ENCODE measurements around the gene SLC6A13.
"Not testable (repeated sequence)": the region's sequence is repeated elsewhere in the genome, so short reads cannot be mapped to it uniquely, and the experiment has no call there.

The SLC6A13 gene

GRCh38 chr12:195951-196350 lies 66.7 kb downstream of the SLC6A13 start:
- DNase-seq: no peak

GRCh38 chr12:195156-195555 lies 67.5 kb downstream of the SLC6A13 start:
- DNase-seq: no peak

DNA sequence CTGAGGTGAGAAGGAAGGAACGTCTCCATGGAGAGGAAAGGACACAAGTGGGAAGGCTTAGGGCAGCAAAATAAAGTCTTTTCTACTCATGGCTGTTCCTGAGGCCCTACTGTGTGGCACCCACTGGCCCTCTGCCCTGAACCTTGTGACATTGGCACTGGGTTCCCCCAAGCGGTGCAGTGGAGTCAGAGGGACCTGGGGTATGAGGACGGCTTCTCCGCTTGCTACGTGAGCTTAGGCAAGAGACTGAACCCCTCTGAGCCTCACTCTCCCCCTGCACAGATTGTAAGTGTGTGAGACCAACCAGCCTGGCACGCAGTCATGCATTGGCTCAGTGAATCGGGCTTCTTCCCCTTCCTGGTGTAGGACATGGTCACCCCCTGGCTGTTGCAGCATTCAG lies 68.4 kb downstream of the SLC6A13 start:
- no peak for DNase-seq

GRCh38 chr12:193261-193660 lies 69.4 kb downstream of the SLC6A13 start:
- DNase-seq: no peak

- DNase-seq: no peak
These were observed 71.1 kb downstream of the SLC6A13 start for GRCh38 chr12:191541-191940.

DNA sequence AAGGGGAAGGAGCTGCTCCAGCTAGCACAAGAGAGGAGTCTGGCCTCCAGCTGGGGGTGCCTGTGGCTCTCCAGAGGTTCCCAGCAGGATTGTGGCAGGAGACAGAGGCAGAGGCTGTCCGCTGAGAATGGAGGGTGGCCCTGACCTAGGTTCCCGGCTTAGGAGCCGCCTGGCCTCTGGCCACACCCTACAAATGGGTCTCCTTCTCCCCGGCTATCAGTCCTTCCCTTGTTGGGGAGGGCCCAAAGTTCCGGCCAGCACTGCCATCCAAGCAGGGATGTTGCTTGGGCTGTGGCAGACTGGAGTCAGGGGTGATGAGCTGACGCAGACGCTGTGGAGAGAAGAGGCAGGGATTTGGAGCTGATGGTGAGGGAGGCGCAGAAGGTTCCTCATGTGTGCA lies 71.8 kb downstream of the SLC6A13 start:
- no peak for DNase-seq

GRCh38 chr12:189622-189962 lies 73.0 kb downstream of the SLC6A13 start:
- DNase-seq: no peak

GRCh38 chr12:188910-189621 lies 73.6 kb downstream of the SLC6A13 start:
- DNase-seq: peak in 1 of 5 experiments; percentile 59

- not testable (repeated sequence) for DNase-seq
These were observed 74.4 kb downstream of the SLC6A13 start for GRCh38 chr12:187986-188909.

- DNase-seq: no peak
These were observed 76.5 kb downstream of the SLC6A13 start for GRCh38 chr12:186006-186625.

DNA sequence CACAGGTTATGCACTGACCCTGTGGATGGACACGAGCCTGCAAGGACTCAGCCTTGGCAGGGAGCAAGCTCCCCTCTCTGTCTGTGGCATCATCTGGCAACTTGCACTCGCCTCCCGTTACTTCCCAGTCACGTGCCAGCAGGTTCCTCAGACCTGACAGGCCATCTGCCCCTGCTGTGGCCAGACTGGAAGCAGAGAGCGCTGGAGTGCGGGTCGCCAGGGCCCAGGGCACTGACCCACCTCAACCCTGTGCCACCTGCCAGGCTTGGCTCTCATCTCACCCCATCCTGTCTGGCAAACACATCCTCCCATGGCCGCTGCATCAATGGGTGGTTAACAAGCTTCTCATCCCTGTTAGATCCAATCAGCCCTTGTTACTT lies 77.1 kb downstream of the SLC6A13 start:
- DNase-seq: no peak

DNA sequence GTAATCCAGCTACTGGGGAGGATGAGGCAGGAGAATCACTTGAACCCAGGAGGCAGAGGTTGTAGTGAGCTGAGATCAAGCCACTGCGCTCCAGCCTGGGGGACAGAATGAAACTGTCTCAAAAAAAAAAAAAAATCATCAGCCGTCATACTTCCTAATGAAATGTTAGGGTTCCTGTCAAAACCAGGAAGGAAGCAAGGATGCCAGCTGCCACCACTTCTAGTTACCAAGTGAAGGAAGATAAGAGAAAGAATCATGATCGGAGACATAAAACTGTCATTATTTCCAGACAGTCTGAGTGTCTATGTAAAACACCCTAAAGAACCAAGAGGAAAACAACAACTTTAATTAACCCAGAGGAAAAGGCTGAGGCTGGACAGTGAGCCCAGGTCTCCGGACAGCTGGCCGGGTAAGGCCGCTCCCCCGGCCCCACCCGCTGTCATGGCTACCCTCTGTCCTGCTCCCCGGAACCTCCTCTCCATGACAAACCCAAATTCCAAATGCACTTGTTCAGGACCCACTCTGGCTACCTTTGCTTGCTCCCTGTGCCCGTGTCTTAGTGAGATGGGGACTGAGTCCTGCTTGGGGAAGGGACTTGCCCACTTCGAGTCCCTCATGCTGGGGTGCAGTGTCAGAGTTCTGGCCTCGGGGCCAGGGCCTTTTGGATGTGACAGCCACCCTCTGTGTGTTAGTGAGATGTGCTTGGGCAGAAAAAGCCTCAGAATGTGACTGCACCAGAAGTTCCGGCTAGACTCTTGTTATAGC lies 77.6 kb downstream of the SLC6A13 start:
- no peak for DNase-seq

- DNase-seq: no peak
These were observed 80.2 kb downstream of the SLC6A13 start for GRCh38 chr12:182381-182892.

DNA sequence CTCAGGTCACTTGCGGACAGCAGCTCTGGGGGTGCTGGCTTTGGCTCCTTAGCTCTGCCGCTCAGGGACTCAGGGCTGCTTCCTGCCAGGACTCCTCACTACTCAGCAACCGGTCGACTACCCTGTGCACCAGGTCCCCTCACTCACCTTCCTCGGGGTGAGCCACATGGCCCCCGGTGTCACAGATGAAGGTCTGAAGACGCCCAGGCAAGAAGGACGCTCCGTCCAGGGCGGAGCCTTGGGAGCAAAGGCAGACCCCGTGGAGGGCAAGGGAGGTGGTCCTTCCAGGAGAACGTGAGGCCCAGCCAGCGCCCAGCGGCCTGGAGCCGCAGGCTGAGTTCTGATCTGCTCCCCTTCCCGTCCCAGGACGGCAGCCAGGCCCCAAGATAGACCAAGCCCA lies 80.7 kb downstream of the SLC6A13 start:
- no peak for DNase-seq

DNA sequence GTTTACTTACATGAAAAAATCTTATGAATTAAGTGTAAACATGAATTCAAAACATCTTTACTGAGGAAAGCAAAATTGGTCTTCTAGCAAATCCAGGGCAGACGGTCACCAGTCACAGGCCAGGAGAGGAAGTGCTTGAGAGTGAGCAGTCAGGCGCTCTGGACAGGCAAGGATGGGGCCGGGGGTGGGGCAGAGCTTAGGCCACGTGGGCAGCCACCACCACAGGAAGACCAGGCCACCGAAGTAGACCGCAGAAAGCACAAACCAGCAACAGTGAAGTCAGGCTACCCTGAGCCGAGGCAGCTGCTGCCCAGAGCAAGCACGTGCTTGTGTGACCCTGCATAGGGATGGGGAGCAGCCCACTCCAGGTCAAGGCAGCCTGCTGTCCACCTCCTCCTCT lies 82.2 kb downstream of the SLC6A13 start:
- peak in 1 of 5 experiments; percentile 34 for DNase-seq

GRCh38 chr12:179885-180284 lies 82.8 kb downstream of the SLC6A13 start:
- no peak for DNase-seq

GRCh38 chr12:179131-179884 lies 83.3 kb downstream of the SLC6A13 start:
- DNase-seq: no peak

DNA sequence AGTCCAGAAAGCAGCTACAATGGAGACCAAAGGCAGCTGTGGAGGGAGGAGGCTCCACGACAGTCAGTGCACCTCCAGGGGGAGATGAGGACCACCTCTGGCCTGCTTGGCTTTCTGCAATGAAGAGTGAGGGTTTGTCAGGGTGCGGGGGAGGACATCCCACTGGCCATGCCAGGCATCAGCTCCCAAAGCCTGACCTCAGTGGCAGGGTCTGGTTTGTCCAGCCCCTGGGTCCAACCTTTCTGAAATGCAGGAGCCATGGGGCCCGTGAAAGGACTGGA lies 83.9 kb downstream of the SLC6A13 start:
- DNase-seq: no peak

DNA sequence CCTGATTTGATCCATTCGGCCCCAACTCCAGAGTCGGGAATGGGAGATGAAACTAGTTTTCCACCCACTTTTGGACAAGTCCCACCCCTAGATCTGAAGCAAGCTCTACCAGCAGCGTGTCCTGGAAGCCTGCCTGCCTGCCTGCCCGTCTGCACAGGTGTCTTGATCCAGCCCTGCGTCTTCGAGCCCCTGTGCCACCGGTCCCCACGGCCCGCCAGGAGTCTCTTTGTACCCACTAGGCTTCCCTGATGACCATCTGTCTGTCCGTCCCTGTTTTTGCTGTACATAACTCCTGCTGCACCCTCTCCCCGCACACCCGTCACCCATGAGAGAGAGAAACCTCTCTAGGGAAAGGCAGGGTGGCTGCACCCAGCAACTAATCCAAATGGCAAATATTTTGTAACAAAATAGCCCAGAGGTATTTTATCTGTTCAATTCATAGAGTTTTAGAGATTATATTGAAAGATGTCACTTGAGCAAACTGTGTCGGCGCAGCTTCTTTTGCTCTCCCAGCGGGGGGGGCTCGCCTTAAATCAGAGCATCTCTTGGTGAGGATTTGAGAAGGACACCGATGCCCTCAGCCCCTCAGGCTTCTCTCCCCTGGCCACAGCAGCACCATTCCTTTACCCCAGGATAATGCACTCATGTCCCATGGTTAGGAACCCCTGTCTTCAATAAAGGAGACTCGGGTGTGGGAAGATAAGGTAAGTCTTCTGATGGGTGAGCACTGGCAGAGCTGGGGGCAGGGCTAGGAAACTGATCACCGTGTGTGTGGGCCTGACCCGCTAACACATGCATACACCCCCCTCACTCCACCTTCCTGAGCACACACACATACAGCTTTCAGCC lies 84.4 kb downstream of the SLC6A13 start:
- no peak for DNase-seq

GRCh38 chr12:177336-177979 lies 85.2 kb downstream of the SLC6A13 start:
- no peak for DNase-seq
